GM19099 (cell line): ENCODE results near the gene WBP2.

ENCODE experiments used
- POLR2A ChIP-seq: IDR thresholded peaks from 3 replicates; pipeline ENCODE4 v1.6.1; 2011; ENCODE audit warnings: low read depth; ENCODE audit not compliant: insufficient read length; ENCODE audit errors: extremely low read depth

The WBP2 gene

GRCh38 chr17:75819678-75820077, 35.5 kb downstream of the WBP2 start:
- no peak for TF ChIP-seq POLR2A

GRCh38 chr17:75819116-75819515, 36.0 kb downstream of the WBP2 start:
- TF ChIP-seq POLR2A = no peak

- TF ChIP-seq POLR2A = no peak
These were observed 36.7 kb downstream of the WBP2 start for GRCh38 chr17:75818326-75818885.

GRCh38 chr17:75817571-75817970, 37.6 kb downstream of the WBP2 start:
- TF ChIP-seq POLR2A = no peak

- TF ChIP-seq POLR2A = no peak
These were observed 38.4 kb downstream of the WBP2 start for GRCh38 chr17:75816693-75817092.

- TF ChIP-seq POLR2A = no peak
These were observed 39.7 kb downstream of the WBP2 start for GRCh38 chr17:75815399-75815798.

GRCh38 chr17:75814900-75815373, 40.2 kb downstream of the WBP2 start:
- TF ChIP-seq POLR2A = no peak

- no peak for TF ChIP-seq POLR2A
These were observed 41.1 kb downstream of the WBP2 start for GRCh38 chr17:75814021-75814395.

GRCh38 chr17:75813081-75814020, 41.8 kb downstream of the WBP2 start:
- no peak for TF ChIP-seq POLR2A

GRCh38 chr17:75812096-75813013, 42.8 kb downstream of the WBP2 start:
- TF ChIP-seq POLR2A = no peak

GRCh38 chr17:75811174-75811573, 44.0 kb downstream of the WBP2 start:
- no peak for TF ChIP-seq POLR2A

- TF ChIP-seq POLR2A = no peak
These were observed 44.9 kb downstream of the WBP2 start for GRCh38 chr17:75810216-75810615.

GRCh38 chr17:75809631-75810111, 45.5 kb downstream of the WBP2 start:
- TF ChIP-seq POLR2A = no peak

- no peak for TF ChIP-seq POLR2A
These were observed 46.1 kb downstream of the WBP2 start for GRCh38 chr17:75808905-75809621.
